Measurements from ENCODE around the gene RABGGTA. TPM values are rescaled to one million over a fixed set of nuclear protein-coding genes. Genes with fewer than 3 reads are reported as not detected.

Gene RABGGTA
- total and polyA plus RNA-seq, 2 donors (not counting 1 experiment from before 2014, with no cell fraction given) = 15.1 to 21.0 TPM

- no peaks in the 10 kb centered on the region for H3K4me1 ChIP-seq (ENCODE audit: control insufficient read depth, extremely low read depth, insufficient read depth, low read length)
- H3K27me3 ChIP-seq (ENCODE audit: control insufficient read depth, insufficient read depth, low read length) = no peaks in the 10 kb centered on the region
- H4K20me1 ChIP-seq (ENCODE audit: control insufficient read depth, extremely low read depth, insufficient read depth, low read length) = no peaks in the 10 kb centered on the region
- no peak overlapping the region for H3K4me2 ChIP-seq (ENCODE audit: extremely low read depth, insufficient read depth, low read length)
- peaks cover 9% of the 10 kb centered on the region for H3K36me3 ChIP-seq (ENCODE audit: control insufficient read depth, insufficient read depth, low read length)
- no peak overlapping the region for H3K27ac ChIP-seq (ENCODE audit: insufficient read depth, low read length)
- no peak overlapping the region for H3K9ac ChIP-seq (ENCODE audit: insufficient read depth, low read length)
- H3K79me2 ChIP-seq (ENCODE audit: control insufficient read depth, insufficient read depth, low read length) = no peaks in the 10 kb centered on the region
- no peak overlapping the region for H3K4me3 ChIP-seq (replicated peaks in 1 of 4; ENCODE audit: control extremely low read depth in 1 of 4, insufficient read depth in 1 of 4, low read depth in 3 of 4, low read length in 4 of 4)
- no peak for TF ChIP-seq CTCF (conservative IDR thresholded peaks at IDR 0.05 in 1 of 2, IDR thresholded peaks at IDR 0.05 in 1 of 2; ENCODE audit: low read depth in 1 of 2, low read length in 2 of 2)
- no peak for TF ChIP-seq EZH2 (IDR thresholded peaks at IDR 0.05; ENCODE audit: low read length, missing control alignments)
- no peak overlapping the region for H2AFZ ChIP-seq (ENCODE audit: low read length)
- DNase-seq (ENCODE audit: low read depth in 2 of 2) = no peak
- no peaks in the 10 kb centered on the region for H3K9me3 ChIP-seq (ENCODE audit: control insufficient read depth, insufficient read depth, low read depth, low read length)
Observed at GRCh38 chr14:24267516-24267915, 3.9 kb downstream of the RABGGTA start.

GRCh38 chr14:24266344-24267244 is 4.8 kb downstream of the RABGGTA start:
- Histone ChIP-seq H3K4me2 (ENCODE audit: extremely low read depth, insufficient read depth, low read length) (no peak overlapping the region), H3K27me3 (ENCODE audit: control insufficient read depth, insufficient read depth, low read length) (no peaks in the 10 kb centered on the region), H3K79me2 (ENCODE audit: control insufficient read depth, insufficient read depth, low read length) (no peaks in the 10 kb centered on the region), H3K4me1 (ENCODE audit: control insufficient read depth, extremely low read depth, insufficient read depth, low read length) (no peaks in the 10 kb centered on the region), H3K9me3 (ENCODE audit: control insufficient read depth, insufficient read depth, low read depth, low read length) (no peaks in the 10 kb centered on the region), H3K4me3 (replicated peaks in 1 of 4; ENCODE audit: control extremely low read depth in 1 of 4, insufficient read depth in 1 of 4, low read depth in 3 of 4, low read length in 4 of 4) (no peak overlapping the region), H4K20me1 (ENCODE audit: control insufficient read depth, extremely low read depth, insufficient read depth, low read length) (no peaks in the 10 kb centered on the region), H3K27ac (ENCODE audit: insufficient read depth, low read length) (no peak overlapping the region), H3K9ac (ENCODE audit: insufficient read depth, low read length) (no peak overlapping the region), H3K36me3 (ENCODE audit: control insufficient read depth, insufficient read depth, low read length) (peaks cover 9% of the 10 kb centered on the region), H2AFZ (ENCODE audit: low read length) (no peak overlapping the region)
- TF ChIP-seq EZH2 (IDR thresholded peaks at IDR 0.05; ENCODE audit: low read length, missing control alignments) (no peak), CTCF (conservative IDR thresholded peaks at IDR 0.05 in 1 of 2, IDR thresholded peaks at IDR 0.05 in 1 of 2; ENCODE audit: low read depth in 1 of 2, low read length in 2 of 2) (no peak)
- no peak for DNase-seq (ENCODE audit: low read depth in 2 of 2)

GRCh38 chr14:24264298-24264697 is 7.1 kb downstream of the RABGGTA start:
- Histone ChIP-seq H3K27me3 (ENCODE audit: control insufficient read depth, insufficient read depth, low read length) (no peaks in the 10 kb centered on the region), H3K4me2 (ENCODE audit: extremely low read depth, insufficient read depth, low read length) (no peak overlapping the region), H3K4me1 (ENCODE audit: control insufficient read depth, extremely low read depth, insufficient read depth, low read length) (no peaks in the 10 kb centered on the region), H3K79me2 (ENCODE audit: control insufficient read depth, insufficient read depth, low read length) (no peaks in the 10 kb centered on the region), H3K9ac (ENCODE audit: insufficient read depth, low read length) (no peak overlapping the region), H3K9me3 (ENCODE audit: control insufficient read depth, insufficient read depth, low read depth, low read length) (no peaks in the 10 kb centered on the region), H3K36me3 (ENCODE audit: control insufficient read depth, insufficient read depth, low read length) (peaks cover 8% of the 10 kb centered on the region), H3K27ac (ENCODE audit: insufficient read depth, low read length) (no peak overlapping the region), H2AFZ (ENCODE audit: low read length) (no peak overlapping the region), H3K4me3 (replicated peaks in 1 of 4; ENCODE audit: control extremely low read depth in 1 of 4, insufficient read depth in 1 of 4, low read depth in 3 of 4, low read length in 4 of 4) (no peak overlapping the region), H4K20me1 (ENCODE audit: control insufficient read depth, extremely low read depth, insufficient read depth, low read length) (no peaks in the 10 kb centered on the region)
- TF ChIP-seq CTCF (conservative IDR thresholded peaks at IDR 0.05 in 1 of 2, IDR thresholded peaks at IDR 0.05 in 1 of 2; ENCODE audit: low read depth in 1 of 2, low read length in 2 of 2) (no peak), EZH2 (IDR thresholded peaks at IDR 0.05; ENCODE audit: low read length, missing control alignments) (no peak)
- peak in 1 of 2 donors; percentile 44 for DNase-seq (ENCODE audit: low read depth in 2 of 2)
